WTC11 (cell line): Measurements from ENCODE around the gene CCDC34. TPM values are rescaled to one million over a fixed set of nuclear protein-coding genes. Genes with fewer than 3 reads are reported as not detected.

ENCODE experiments used
- ATAC-seq: fragments of 200-7000 bp; cut with Tn5 transposase; 2 replicates; pipeline ENCODE4 v1.10.0; 2021; ENCODE audit warnings: mild to moderate bottlenecking, moderate library complexity
- CTCF ChIA-PET: fragments of 300-600 bp; sonication (Branson Sonifier 250); formaldehyde crosslinking; loops from one replicate; lab custom pipeline; 2021; ENCODE audit warnings: antibody characterized with exemption; lab: Charles Lee
- POLR2A ChIA-PET: fragments of 350-600 bp; sonication (Branson Sonifier 250); formaldehyde crosslinking; loops from one replicate; lab custom pipeline; 2021; ENCODE audit warnings: antibody characterized with exemption; lab: Charles Lee
- DNase-seq: peaks from one replicate; pipeline ENCODE4 v3.0.0; 2021; ENCODE audit warnings: low spot score
- H3K27ac Mint-ChIP-seq: 2 replicates; pipeline ENCODE4 v1.8.0; 2021; ENCODE audit warnings: mixed read lengths
- H3K27me3 Mint-ChIP-seq: 2 replicates; pipeline ENCODE4 v1.8.0; 2021; ENCODE audit warnings: low read depth, mild to moderate bottlenecking, moderate library complexity, mixed read lengths
- H3K36me3 Mint-ChIP-seq: 2 replicates; pipeline ENCODE4 v1.8.0; 2021; ENCODE audit warnings: mixed read lengths
- H3K4me1 Mint-ChIP-seq: 2 replicates; pipeline ENCODE4 v1.8.0; 2022; ENCODE audit warnings: mixed read lengths
- H3K4me3 Mint-ChIP-seq: 2 replicates; pipeline ENCODE4 v1.8.0; 2021; ENCODE audit warnings: mild to moderate bottlenecking, moderate library complexity, mixed read lengths
- H3K9me3 Mint-ChIP-seq: 2 replicates; pipeline ENCODE4 v1.8.0; 2021; ENCODE audit warnings: mixed read lengths
- ATF1 ChIP-seq: sonication (generic); formaldehyde crosslinking; IDR thresholded peaks from 2 replicates; pipeline ENCODE4 v1.8.1; 2023; ENCODE audit warnings: mild to moderate bottlenecking, moderate library complexity, missing genetic modification reagents
- CREB1 ChIP-seq: sonication (generic); formaldehyde crosslinking; IDR thresholded peaks from 2 replicates; pipeline ENCODE4 v1.8.0; 2023; ENCODE audit warnings: mild to moderate bottlenecking, missing genetic modification reagents
- CREM ChIP-seq: sonication (generic); formaldehyde crosslinking; IDR thresholded peaks from 2 replicates; pipeline ENCODE4 v1.8.1; 2022; ENCODE audit warnings: mild to moderate bottlenecking, missing genetic modification reagents, moderate library complexity
- HMGA2 ChIP-seq: fragments of 250-450 bp; sonication (Bioruptor Pico); IDR thresholded peaks from 2 replicates; pipeline ENCODE4 v1.4.0; 2021; ENCODE audit warnings: mild to moderate bottlenecking, moderate library complexity
- JAZF1 ChIP-seq: fragments of 250-450 bp; sonication (Bioruptor Pico); IDR thresholded peaks from 2 replicates; pipeline ENCODE4 v1.9.0; 2021; ENCODE audit warnings: moderate library complexity, mild to moderate bottlenecking, inconsistent platforms
- NFATC4 ChIP-seq: fragments of 250-450 bp; sonication (Bioruptor Pico); IDR thresholded peaks from 2 replicates; pipeline ENCODE4 v1.9.0; 2021; ENCODE audit warnings: mild to moderate bottlenecking
- NR2C2 ChIP-seq: sonication (generic); formaldehyde crosslinking; IDR thresholded peaks from 2 replicates; pipeline ENCODE4 v1.8.0; 2022; ENCODE audit warnings: mild to moderate bottlenecking, missing genetic modification reagents
- RORB ChIP-seq: fragments of 250-450 bp; sonication (Bioruptor Pico); IDR thresholded peaks from 2 replicates; pipeline ENCODE4 v1.9.0; 2021; ENCODE audit warnings: mild to moderate bottlenecking
- TP53 ChIP-seq: sonication (generic); formaldehyde crosslinking; IDR thresholded peaks from 2 replicates; pipeline ENCODE4 v1.8.1; 2023; ENCODE audit warnings: mild to moderate bottlenecking, missing genetic modification reagents
- ZNF121 ChIP-seq: sonication (generic); formaldehyde crosslinking; IDR thresholded peaks from 2 replicates; pipeline ENCODE4 v1.8.0; 2023; ENCODE audit warnings: missing genetic modification reagents
- ZNF138 ChIP-seq: sonication (generic); formaldehyde crosslinking; conservative IDR thresholded peaks from 2 replicates; pipeline ENCODE4 v1.8.1; 2022; ENCODE audit warnings: mild to moderate bottlenecking, moderate library complexity, missing genetic modification reagents
- ZNF396 ChIP-seq: fragments of 250-450 bp; sonication (Bioruptor Pico); IDR thresholded peaks from 2 replicates; pipeline ENCODE4 v1.8.0; 2021; ENCODE audit warnings: mild to moderate bottlenecking, moderate library complexity, borderline replicate concordance
- total RNA-seq: library from RNA; stranded (reverse); gene quantifications from 3 replicates; pipeline ENCODE4 v1.2.3, GENCODE V29; 2021
- TF ChIP-seq, protein P1 (sequence below): fragments of 250-450 bp; sonication (Bioruptor Pico); IDR thresholded peaks from 2 replicates; pipeline ENCODE4 v1.8.0; 2021; ENCODE audit warnings: mild to moderate bottlenecking
- TF ChIP-seq, protein P2 (sequence below): fragments of 250-450 bp; sonication (Bioruptor Pico); IDR thresholded peaks from 2 replicates; pipeline ENCODE4 v1.9.0; 2021; ENCODE audit warnings: mild to moderate bottlenecking, borderline replicate concordance
- TF ChIP-seq, protein P3 (sequence below): fragments of 200-600 bp; IDR thresholded peaks from 2 replicates; pipeline ENCODE4 v1.8.0; 2022; ENCODE audit warnings: antibody characterized with exemption
- TF ChIP-seq, protein P4 (sequence below): sonication (generic); formaldehyde crosslinking; IDR thresholded peaks from 2 replicates; pipeline ENCODE4 v1.8.1; 2023; ENCODE audit warnings: mild to moderate bottlenecking, missing genetic modification reagents
- TF ChIP-seq, protein P5 (sequence below): sonication (generic); formaldehyde crosslinking; conservative IDR thresholded peaks from 2 replicates; pipeline ENCODE4 v1.8.1; 2023; ENCODE audit warnings: mild to moderate bottlenecking, low read depth, missing genetic modification reagents, moderate library complexity
- TF ChIP-seq, protein P6 (sequence below): sonication (generic); formaldehyde crosslinking; IDR thresholded peaks from 2 replicates; pipeline ENCODE4 v1.8.1; 2023; ENCODE audit warnings: mild to moderate bottlenecking, moderate library complexity, missing genetic modification reagents

The CCDC34 gene
- total RNA-seq, 1 experiment from 2014 or later, result 23.7 TPM

DNA sequence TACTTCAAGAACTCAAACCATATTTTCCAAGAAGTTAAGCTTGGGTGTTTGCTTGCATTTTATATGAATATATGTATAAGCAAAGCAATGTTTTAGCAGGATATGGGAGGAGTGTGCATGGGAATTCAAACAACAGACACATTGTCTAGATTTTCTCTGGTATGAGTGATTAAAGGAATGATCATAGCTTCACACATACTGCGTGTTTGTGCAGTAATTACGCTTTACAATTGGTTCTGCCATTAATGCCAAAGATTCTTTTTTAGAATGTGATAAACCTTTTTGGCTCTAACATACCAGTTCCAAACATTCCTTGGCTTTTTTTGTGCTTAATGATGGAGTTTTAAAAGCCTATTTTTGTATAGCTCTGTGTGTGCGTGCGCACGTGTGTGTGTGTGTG, 54.0 kb downstream of the CCDC34 start:
- CTCF ChIA-PET, result interaction anchor here (2.4 kb wide), 1 partner anchor 13 kb away, joined by 13 read pairs; no protein-coding TSS in a partner anchor
- DNase-seq, result no peak

DNA sequence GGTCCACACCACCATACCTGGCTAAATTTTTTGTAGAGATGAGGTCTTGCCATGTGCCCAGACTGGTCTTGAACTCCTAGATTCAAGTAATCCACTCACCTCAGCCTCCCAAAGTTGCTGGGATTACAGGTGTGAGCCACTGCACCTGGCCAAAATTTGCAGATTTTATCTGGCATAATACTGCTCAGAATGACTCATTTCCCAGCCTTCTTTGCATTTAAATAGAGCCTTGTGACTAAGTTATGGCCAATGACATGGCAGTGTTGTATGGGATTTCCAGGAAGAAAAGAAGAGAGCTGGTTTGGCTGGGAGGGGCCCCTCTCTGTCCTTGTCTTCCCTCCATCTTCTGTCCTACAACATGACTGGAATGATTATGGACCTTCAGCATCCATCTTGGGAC, 55.8 kb downstream of the CCDC34 start:
- H3K4me3 Mint-ChIP-seq, result no peak overlapping the region
- peaks cover 7% of the 10 kb centered on the region; the same call in 1 of the 2 replicates for H3K4me1 Mint-ChIP-seq
- H3K36me3 Mint-ChIP-seq, result peaks cover 3% of the 10 kb centered on the region; the same call in 1 of the 2 replicates
- H3K9me3 Mint-ChIP-seq, result peaks cover 30% of the 10 kb centered on the region
- no peak overlapping the region for H3K27ac Mint-ChIP-seq
- CTCF ChIA-PET, result interaction anchor here (0.6 to 2.4 kb wide), 2 partner anchors 11 to 122 kb away, joined by 3 to 13 read pairs; no protein-coding TSS in a partner anchor
- POLR2A ChIA-PET, result no interaction called here
- TF ChIP-seq CREB1 (CRISPR knock-in tag) (no peak), RORB (CRISPR knock-in tag) (no peak), ZNF121 (CRISPR knock-in tag) (no peak)
- TF ChIP-seq, protein P1, sequence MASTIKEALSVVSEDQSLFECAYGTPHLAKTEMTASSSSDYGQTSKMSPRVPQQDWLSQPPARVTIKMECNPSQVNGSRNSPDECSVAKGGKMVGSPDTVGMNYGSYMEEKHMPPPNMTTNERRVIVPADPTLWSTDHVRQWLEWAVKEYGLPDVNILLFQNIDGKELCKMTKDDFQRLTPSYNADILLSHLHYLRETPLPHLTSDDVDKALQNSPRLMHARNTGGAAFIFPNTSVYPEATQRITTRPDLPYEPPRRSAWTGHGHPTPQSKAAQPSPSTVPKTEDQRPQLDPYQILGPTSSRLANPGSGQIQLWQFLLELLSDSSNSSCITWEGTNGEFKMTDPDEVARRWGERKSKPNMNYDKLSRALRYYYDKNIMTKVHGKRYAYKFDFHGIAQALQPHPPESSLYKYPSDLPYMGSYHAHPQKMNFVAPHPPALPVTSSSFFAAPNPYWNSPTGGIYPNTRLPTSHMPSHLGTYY (CRISPR knock-in tag), result no peak
- no peak for DNase-seq
- H3K27me3 Mint-ChIP-seq, result no peaks in the 10 kb centered on the region; the same call in 1 of the 2 replicates
- no peak for ATAC-seq

More for the DNA sequence above, 54.0 kb downstream of the CCDC34 start:
- Mint-ChIP-seq H3K9me3 (peaks cover 20% of the 10 kb centered on the region), H3K27ac (no peak overlapping the region), H3K4me3 (no peak overlapping the region), H3K36me3 (peaks cover 3% of the 10 kb centered on the region; the same call in 1 of the 2 replicates), H3K4me1 (peaks cover 14% of the 10 kb centered on the region), H3K27me3 (no peaks in the 10 kb centered on the region; the same call in 1 of the 2 replicates)
- ATAC-seq, result no peak
- POLR2A ChIA-PET, result interaction anchor here (0.7 kb wide), 1 partner anchor 29 kb away, joined by 3 read pairs; no protein-coding TSS in a partner anchor
- TF ChIP-seq, protein P2, sequence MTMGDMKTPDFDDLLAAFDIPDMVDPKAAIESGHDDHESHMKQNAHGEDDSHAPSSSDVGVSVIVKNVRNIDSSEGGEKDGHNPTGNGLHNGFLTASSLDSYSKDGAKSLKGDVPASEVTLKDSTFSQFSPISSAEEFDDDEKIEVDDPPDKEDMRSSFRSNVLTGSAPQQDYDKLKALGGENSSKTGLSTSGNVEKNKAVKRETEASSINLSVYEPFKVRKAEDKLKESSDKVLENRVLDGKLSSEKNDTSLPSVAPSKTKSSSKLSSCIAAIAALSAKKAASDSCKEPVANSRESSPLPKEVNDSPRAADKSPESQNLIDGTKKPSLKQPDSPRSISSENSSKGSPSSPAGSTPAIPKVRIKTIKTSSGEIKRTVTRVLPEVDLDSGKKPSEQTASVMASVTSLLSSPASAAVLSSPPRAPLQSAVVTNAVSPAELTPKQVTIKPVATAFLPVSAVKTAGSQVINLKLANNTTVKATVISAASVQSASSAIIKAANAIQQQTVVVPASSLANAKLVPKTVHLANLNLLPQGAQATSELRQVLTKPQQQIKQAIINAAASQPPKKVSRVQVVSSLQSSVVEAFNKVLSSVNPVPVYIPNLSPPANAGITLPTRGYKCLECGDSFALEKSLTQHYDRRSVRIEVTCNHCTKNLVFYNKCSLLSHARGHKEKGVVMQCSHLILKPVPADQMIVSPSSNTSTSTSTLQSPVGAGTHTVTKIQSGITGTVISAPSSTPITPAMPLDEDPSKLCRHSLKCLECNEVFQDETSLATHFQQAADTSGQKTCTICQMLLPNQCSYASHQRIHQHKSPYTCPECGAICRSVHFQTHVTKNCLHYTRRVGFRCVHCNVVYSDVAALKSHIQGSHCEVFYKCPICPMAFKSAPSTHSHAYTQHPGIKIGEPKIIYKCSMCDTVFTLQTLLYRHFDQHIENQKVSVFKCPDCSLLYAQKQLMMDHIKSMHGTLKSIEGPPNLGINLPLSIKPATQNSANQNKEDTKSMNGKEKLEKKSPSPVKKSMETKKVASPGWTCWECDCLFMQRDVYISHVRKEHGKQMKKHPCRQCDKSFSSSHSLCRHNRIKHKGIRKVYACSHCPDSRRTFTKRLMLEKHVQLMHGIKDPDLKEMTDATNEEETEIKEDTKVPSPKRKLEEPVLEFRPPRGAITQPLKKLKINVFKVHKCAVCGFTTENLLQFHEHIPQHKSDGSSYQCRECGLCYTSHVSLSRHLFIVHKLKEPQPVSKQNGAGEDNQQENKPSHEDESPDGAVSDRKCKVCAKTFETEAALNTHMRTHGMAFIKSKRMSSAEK, result no peak
- TF ChIP-seq, protein P3, sequence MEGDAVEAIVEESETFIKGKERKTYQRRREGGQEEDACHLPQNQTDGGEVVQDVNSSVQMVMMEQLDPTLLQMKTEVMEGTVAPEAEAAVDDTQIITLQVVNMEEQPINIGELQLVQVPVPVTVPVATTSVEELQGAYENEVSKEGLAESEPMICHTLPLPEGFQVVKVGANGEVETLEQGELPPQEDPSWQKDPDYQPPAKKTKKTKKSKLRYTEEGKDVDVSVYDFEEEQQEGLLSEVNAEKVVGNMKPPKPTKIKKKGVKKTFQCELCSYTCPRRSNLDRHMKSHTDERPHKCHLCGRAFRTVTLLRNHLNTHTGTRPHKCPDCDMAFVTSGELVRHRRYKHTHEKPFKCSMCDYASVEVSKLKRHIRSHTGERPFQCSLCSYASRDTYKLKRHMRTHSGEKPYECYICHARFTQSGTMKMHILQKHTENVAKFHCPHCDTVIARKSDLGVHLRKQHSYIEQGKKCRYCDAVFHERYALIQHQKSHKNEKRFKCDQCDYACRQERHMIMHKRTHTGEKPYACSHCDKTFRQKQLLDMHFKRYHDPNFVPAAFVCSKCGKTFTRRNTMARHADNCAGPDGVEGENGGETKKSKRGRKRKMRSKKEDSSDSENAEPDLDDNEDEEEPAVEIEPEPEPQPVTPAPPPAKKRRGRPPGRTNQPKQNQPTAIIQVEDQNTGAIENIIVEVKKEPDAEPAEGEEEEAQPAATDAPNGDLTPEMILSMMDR, result no peak

DNA sequence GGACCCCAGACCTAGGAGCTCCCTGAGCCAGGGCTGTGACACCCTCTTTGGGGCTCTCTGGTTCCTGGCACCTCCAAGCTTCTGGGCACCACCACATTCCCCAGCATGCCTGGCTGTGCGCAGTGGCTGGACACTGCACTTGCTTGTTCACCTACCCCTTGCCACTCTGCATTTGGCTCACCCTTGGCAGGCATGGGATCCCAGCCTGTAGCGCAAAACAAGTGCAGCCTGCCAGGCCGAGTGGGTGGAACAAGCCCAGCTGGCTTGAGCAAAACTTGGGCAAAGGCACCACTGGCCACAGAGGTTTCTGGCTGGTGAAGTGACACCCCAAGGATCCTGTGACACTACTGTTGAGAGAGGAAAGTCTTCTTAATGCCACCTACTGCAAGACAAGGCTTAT, 57.3 kb downstream of the CCDC34 start:
- H3K27ac Mint-ChIP-seq, result no peak overlapping the region
- H3K4me1 Mint-ChIP-seq, result peaks cover 7% of the 10 kb centered on the region; the same call in 1 of the 2 replicates
- ChIA-PET CTCF (interaction anchor here (0.7 to 1.8 kb wide), 2 partner anchors 9 to 181 kb away, joined by 3 to 13 read pairs; no protein-coding TSS in a partner anchor), POLR2A (no interaction called here)
- peaks cover 30% of the 10 kb centered on the region for H3K9me3 Mint-ChIP-seq
- ATAC-seq (no peak), DNase-seq (no peak)
- no peaks in the 10 kb centered on the region; the same call in 1 of the 2 replicates for H3K27me3 Mint-ChIP-seq
- peaks cover 3% of the 10 kb centered on the region; the same call in 1 of the 2 replicates for H3K36me3 Mint-ChIP-seq
- no peak for TF ChIP-seq CREM (CRISPR knock-in tag)
- no peak for TF ChIP-seq ZNF396 (CRISPR knock-in tag)
- TF ChIP-seq JAZF1, result no peak
- no peak for TF ChIP-seq ZNF138 (CRISPR knock-in tag)
- TF ChIP-seq ATF1 (CRISPR knock-in tag), result no peak
- no peak for TF ChIP-seq HMGA2
- TF ChIP-seq NR2C2, result no peak
- TF ChIP-seq TP53, result no peak
- TF ChIP-seq RORB (CRISPR knock-in tag), result no peak
- TF ChIP-seq, protein P4, sequence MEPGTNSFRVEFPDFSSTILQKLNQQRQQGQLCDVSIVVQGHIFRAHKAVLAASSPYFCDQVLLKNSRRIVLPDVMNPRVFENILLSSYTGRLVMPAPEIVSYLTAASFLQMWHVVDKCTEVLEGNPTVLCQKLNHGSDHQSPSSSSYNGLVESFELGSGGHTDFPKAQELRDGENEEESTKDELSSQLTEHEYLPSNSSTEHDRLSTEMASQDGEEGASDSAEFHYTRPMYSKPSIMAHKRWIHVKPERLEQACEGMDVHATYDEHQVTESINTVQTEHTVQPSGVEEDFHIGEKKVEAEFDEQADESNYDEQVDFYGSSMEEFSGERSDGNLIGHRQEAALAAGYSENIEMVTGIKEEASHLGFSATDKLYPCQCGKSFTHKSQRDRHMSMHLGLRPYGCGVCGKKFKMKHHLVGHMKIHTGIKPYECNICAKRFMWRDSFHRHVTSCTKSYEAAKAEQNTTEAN (CRISPR knock-in tag), result no peak
- no peak for TF ChIP-seq NFATC4 (CRISPR knock-in tag)
- TF ChIP-seq, protein P5, sequence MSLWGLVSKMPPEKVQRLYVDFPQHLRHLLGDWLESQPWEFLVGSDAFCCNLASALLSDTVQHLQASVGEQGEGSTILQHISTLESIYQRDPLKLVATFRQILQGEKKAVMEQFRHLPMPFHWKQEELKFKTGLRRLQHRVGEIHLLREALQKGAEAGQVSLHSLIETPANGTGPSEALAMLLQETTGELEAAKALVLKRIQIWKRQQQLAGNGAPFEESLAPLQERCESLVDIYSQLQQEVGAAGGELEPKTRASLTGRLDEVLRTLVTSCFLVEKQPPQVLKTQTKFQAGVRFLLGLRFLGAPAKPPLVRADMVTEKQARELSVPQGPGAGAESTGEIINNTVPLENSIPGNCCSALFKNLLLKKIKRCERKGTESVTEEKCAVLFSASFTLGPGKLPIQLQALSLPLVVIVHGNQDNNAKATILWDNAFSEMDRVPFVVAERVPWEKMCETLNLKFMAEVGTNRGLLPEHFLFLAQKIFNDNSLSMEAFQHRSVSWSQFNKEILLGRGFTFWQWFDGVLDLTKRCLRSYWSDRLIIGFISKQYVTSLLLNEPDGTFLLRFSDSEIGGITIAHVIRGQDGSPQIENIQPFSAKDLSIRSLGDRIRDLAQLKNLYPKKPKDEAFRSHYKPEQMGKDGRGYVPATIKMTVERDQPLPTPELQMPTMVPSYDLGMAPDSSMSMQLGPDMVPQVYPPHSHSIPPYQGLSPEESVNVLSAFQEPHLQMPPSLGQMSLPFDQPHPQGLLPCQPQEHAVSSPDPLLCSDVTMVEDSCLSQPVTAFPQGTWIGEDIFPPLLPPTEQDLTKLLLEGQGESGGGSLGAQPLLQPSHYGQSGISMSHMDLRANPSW, result no peak
- TF ChIP-seq, protein P6, sequence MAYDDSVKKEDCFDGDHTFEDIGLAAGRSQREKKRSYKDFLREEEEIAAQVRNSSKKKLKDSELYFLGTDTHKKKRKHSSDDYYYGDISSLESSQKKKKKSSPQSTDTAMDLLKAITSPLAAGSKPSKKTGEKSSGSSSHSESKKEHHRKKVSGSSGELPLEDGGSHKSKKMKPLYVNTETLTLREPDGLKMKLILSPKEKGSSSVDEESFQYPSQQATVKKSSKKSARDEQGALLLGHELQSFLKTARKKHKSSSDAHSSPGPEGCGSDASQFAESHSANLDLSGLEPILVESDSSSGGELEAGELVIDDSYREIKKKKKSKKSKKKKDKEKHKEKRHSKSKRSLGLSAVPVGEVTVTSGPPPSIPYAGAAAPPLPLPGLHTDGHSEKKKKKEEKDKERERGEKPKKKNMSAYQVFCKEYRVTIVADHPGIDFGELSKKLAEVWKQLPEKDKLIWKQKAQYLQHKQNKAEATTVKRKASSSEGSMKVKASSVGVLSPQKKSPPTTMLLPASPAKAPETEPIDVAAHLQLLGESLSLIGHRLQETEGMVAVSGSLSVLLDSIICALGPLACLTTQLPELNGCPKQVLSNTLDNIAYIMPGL (CRISPR knock-in tag), result no peak
- no peak overlapping the region for H3K4me3 Mint-ChIP-seq
